OCI-LY3 (cell line): ENCODE results near the gene SPRR2F.

Source experiments
- H2AFZ ChIP-seq: fragments of 200-600, 300-600 bp; shearing (Covaris generic); 2 replicates; pipeline ENCODE4 v1.6.0; 2014; ENCODE audit warnings: antibody characterized with exemption, low read depth, low read length
- H3K27ac ChIP-seq: fragments of 200-600, 300-600 bp; sonication (generic); 2 replicates; pipeline ENCODE4 v1.5.1; 2014; ENCODE audit warnings: mild to moderate bottlenecking, low read length, moderate library complexity, mixed read lengths
- H3K27me3 ChIP-seq: fragments of 200-600, 300-600 bp; sonication (generic); 2 replicates; pipeline ENCODE4 v1.6.1; 2014; ENCODE audit warnings: low read depth, low read length, mixed read lengths
- H3K36me3 ChIP-seq: fragments of 200-600, 300-600 bp; sonication (generic); replicated peaks from 2 replicates; pipeline ENCODE3; 2014; ENCODE audit warnings: low read depth, low read length, mixed read lengths
- H3K4me1 ChIP-seq: fragments of 300-600, 200-600 bp; sonication (generic); 2 replicates; pipeline ENCODE4 v1.6.1; 2014; ENCODE audit warnings: low read length, mixed read lengths
- H3K4me2 ChIP-seq: fragments of 200-600, 300-600 bp; sonication (generic); 2 replicates; pipeline ENCODE4 v1.6.1; 2014; ENCODE audit warnings: low read length, mixed read lengths
- H3K4me3 ChIP-seq: fragments of 300-600, 200-600 bp; sonication (generic); 2 replicates; pipeline ENCODE4 v1.5.1; 2014; ENCODE audit warnings: antibody characterized with exemption, mild to moderate bottlenecking, low read length, moderate library complexity
- H3K79me2 ChIP-seq: fragments of 300-600, 200-600 bp; shearing (Covaris generic); 2 replicates; pipeline ENCODE4 v1.6.1; 2014; ENCODE audit warnings: mild to moderate bottlenecking, low read length, mixed read lengths
- H3K9ac ChIP-seq: fragments of 300-600, 200-600 bp; shearing (Covaris generic); 2 replicates; pipeline ENCODE4 v1.6.0; 2014; ENCODE audit warnings: mild to moderate bottlenecking, low read length, moderate library complexity
- H3K9me3 ChIP-seq: fragments of 200-600, 300-600 bp; shearing (Covaris generic); 2 replicates; pipeline ENCODE4 v1.6.1; 2014; ENCODE audit warnings: low read length, mixed read lengths; ENCODE audit not compliant: insufficient read depth
- H4K20me1 ChIP-seq: fragments of 200-600, 300-600 bp; sonication (generic); 2 replicates; pipeline ENCODE4 v1.6.1; 2016; ENCODE audit warnings: low read length, mixed read lengths; ENCODE audit not compliant: insufficient read depth
- CTCF ChIP-seq: fragments of 200-600, 300-600 bp; sonication (generic); IDR thresholded peaks from 2 replicates; pipeline ENCODE4 v1.5.1; 2014; ENCODE audit warnings: antibody characterized with exemption, low read length, low read depth
- EZH2phosphoT487 ChIP-seq: fragments of 200-600 bp; shearing (Covaris generic); IDR thresholded peaks from 2 replicates; pipeline ENCODE4 v1.6.1; 2018; ENCODE audit warnings: antibody characterized with exemption, mixed run types, low read depth

Gene SPRR2F

GRCh38 chr1:153113416-153113815 is at the start of gene SPRR2F:
Gene SPRR2F, minus strand, starts transcription at chr1:153113516. Its CDS starts 783 bp downstream, at chr1:153112733.
- Histone ChIP-seq H3K79me2 (no peaks in the 10 kb centered on the region), H3K27ac (no peak within 1 kb of the TSS), H3K36me3 (no peaks in the 10 kb centered on the region), H3K9ac (no peak within 1 kb of the TSS), H2AFZ (no peak within 1 kb of the TSS), H3K27me3 (peaks cover 40% of the 10 kb centered on the region), H3K4me2 (no peak within 1 kb of the TSS), H3K4me1 (no peaks in the 10 kb centered on the region), H3K4me3 (no peak within 1 kb of the TSS), H4K20me1 (no peaks in the 10 kb centered on the region), H3K9me3 (no peaks in the 10 kb centered on the region)
- TF ChIP-seq EZH2phosphoT487 (no peak), CTCF (no peak)

GRCh38 chr1:153155541-153155940 is 42.2 kb upstream of the SPRR2F start:
- H2AFZ ChIP-seq: no peak overlapping the region
- TF ChIP-seq CTCF (no peak), EZH2phosphoT487 (no peak)

GRCh38 chr1:153152481-153152880 is 39.2 kb upstream of the SPRR2F start:
- Histone ChIP-seq H3K4me1 (no peaks in the 10 kb centered on the region), H3K4me3 (no peak overlapping the region), H3K9ac (no peak overlapping the region), H3K36me3 (no peaks in the 10 kb centered on the region), H4K20me1 (no peaks in the 10 kb centered on the region), H3K79me2 (no peaks in the 10 kb centered on the region), H3K27me3 (peaks cover 79% of the 10 kb centered on the region), H2AFZ (no peak overlapping the region), H3K9me3 (no peaks in the 10 kb centered on the region), H3K4me2 (no peak overlapping the region), H3K27ac (no peak overlapping the region)
- TF ChIP-seq CTCF (no peak), EZH2phosphoT487 (no peak)

More at GRCh38 chr1:153155541-153155940, 42.2 kb upstream of the SPRR2F start:
- H3K4me1 ChIP-seq: no peaks in the 10 kb centered on the region
- no peak overlapping the region for H3K9ac ChIP-seq
- H3K4me2 ChIP-seq: no peak overlapping the region
- no peak overlapping the region for H3K4me3 ChIP-seq
- H3K9me3 ChIP-seq: peaks cover 9% of the 10 kb centered on the region
- peaks cover 64% of the 10 kb centered on the region for H3K27me3 ChIP-seq
- H4K20me1 ChIP-seq: no peaks in the 10 kb centered on the region
- H3K27ac ChIP-seq: no peak overlapping the region
- H3K79me2 ChIP-seq: no peaks in the 10 kb centered on the region
- H3K36me3 ChIP-seq: no peaks in the 10 kb centered on the region

- Histone ChIP-seq H3K4me1 (peaks cover 8% of the 10 kb centered on the region), H4K20me1 (no peaks in the 10 kb centered on the region), H3K27ac (no peak within 1 kb of the TSS), H3K36me3 (no peaks in the 10 kb centered on the region), H3K4me3 (no peak within 1 kb of the TSS), H2AFZ (no peak within 1 kb of the TSS), H3K9ac (no peak within 1 kb of the TSS), H3K9me3 (no peaks in the 10 kb centered on the region), H3K4me2 (no peak within 1 kb of the TSS), H3K27me3 (peaks cover 68% of the 10 kb centered on the region), H3K79me2 (no peaks in the 10 kb centered on the region)
- TF ChIP-seq CTCF (no peak), EZH2phosphoT487 (no peak)
These were observed 37.5 kb upstream of the SPRR2F start, which contains the start of gene SPRR2G for GRCh38 chr1:153150846-153151245. Gene SPRR2G, minus strand, starts transcription at chr1:153150890. Its CDS starts 780 bp downstream, at chr1:153150110.
